ENCODE results near the gene PGAP3.
A peak's percentile ranks its signal among the peaks of the same experiment; 100 is the strongest.

Gene PGAP3

DNA sequence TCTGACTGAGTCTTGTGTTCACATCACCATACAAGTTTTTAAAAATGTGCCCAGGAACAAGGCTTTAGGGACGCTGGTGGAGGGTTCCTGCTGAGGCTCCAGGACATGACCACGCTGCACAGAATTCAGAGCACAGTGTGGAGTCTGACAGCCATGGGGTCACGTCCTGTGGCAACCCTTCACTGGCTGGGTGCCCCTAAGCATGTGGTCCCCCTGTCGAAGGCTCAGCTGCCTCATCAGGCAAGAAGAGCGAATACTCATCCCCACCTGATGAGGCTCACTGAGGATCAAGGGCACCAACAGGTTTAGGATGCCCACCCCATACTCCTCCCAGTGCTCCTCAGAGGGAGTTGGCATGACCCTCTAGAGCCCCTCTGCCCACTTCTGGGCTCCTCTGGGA is 13.7 kb downstream of the PGAP3 start:
- TF ChIP-seq POLR2A (IDR thresholded peaks at IDR 0.05; ENCODE audit: low read depth, low read length) (no peak), TAF1 (IDR thresholded peaks at IDR 0.05; ENCODE audit: borderline replicate concordance, low read depth, low read length) (no peak), POLR2AphosphoS5 (IDR thresholded peaks at IDR 0.05; ENCODE audit: low read depth, low read length) (no peak)
- FAIRE-seq (no peak), DNase-seq (ENCODE audit: insufficient read length) (no peak)

DNA sequence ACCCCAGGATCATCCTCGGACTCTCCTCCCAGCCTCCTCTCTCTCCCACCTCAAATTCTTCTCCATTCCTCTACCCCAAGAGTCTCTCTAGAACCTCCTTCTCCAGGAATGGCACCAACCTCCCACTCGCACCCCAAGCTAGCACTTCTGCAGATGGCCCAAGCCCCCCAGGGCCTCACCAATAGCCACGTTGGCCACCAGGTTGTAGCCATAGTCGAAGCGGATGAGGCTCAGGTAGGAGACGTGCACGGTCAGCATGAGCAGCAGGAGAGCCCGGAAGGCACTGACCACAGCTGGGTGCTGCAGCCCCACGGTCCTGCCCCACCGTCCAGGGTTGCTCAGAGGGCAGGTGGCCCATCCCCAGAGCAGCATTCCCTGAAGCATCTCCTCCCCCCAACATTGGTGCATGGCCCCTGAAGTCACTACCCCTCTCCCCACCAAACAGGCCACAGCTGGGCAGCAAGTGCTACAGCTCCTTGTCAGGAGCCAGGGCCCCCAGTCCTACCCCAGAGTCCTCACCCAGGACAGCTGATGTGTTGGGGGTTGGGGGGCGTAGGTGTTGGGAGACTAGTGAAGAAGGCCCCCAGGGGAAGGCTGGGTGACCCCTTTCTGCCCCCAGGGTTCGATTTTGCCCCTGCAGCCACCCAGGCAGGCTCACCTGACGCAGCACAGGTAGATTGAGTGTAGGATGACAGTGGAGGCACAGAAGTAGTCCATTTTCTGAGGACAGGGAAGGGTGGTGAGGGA is 14.3 kb downstream of the PGAP3 start:
- TF ChIP-seq POLR2A (IDR thresholded peaks at IDR 0.05; ENCODE audit: low read depth, low read length) (no peak), TAF1 (IDR thresholded peaks at IDR 0.05; ENCODE audit: borderline replicate concordance, low read depth, low read length) (no peak), POLR2AphosphoS5 (IDR thresholded peaks at IDR 0.05; ENCODE audit: low read depth, low read length) (no peak)
- DNase-seq (ENCODE audit: insufficient read length), result no peak
- FAIRE-seq, result no peak

DNA sequence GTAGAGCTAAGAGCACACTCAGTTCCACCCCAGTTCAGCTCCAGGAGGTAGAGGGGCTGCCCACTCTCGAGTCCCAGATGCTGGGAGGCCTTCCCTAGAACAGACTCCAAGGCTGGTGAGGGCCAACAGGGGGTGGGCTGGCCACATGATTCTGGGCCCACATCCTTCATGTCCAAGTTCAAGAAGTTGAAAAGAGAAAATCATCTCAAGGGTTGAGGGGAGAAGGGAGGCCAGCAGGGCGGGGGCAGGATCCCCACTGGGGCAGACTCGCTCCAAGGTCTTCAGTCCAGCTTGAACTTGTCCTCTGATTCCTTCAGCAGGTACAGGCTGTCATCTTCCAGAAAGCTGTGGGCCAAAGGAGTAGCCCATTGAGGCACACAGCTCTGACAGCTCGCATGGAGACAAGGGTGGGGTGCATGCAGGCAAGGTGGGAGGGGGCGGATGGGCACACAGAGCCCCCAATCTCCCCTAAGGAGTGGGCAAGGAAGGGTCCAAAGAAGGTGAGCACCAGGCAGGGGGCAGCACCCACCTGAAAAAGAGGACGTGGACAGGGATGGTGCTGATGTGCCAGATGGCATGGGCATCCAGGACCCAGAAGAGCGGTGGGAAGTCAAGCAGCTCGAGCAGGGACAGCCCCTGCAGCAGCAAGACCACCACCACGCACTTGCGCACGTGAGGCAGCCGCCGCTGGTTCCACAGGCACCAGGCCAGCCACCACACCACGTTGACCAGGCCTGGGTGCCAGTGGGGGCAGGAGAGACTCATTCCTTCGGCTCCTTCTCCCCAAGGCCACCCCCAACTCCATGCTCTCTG is 15.1 kb downstream of the PGAP3 start:
- DNase-seq (ENCODE audit: insufficient read length) (no peak), FAIRE-seq (no peak)
- no peak for TF ChIP-seq POLR2A (IDR thresholded peaks at IDR 0.05; ENCODE audit: low read depth, low read length)
- TF ChIP-seq TAF1 (IDR thresholded peaks at IDR 0.05; ENCODE audit: borderline replicate concordance, low read depth, low read length), result no peak

GRCh38 chr17:39671651-39672521 is 16.0 kb downstream of the PGAP3 start:
- DNase-seq (ENCODE audit: insufficient read length) (no peak), FAIRE-seq (peak; percentile 61)
- TF ChIP-seq POLR2A (IDR thresholded peaks at IDR 0.05; ENCODE audit: low read depth, low read length) (no peak; the same call in 1 of the 2 replicates), TAF1 (IDR thresholded peaks at IDR 0.05; ENCODE audit: borderline replicate concordance, low read depth, low read length) (no peak), POLR2AphosphoS5 (IDR thresholded peaks at IDR 0.05; ENCODE audit: low read depth, low read length) (no peak)

DNA sequence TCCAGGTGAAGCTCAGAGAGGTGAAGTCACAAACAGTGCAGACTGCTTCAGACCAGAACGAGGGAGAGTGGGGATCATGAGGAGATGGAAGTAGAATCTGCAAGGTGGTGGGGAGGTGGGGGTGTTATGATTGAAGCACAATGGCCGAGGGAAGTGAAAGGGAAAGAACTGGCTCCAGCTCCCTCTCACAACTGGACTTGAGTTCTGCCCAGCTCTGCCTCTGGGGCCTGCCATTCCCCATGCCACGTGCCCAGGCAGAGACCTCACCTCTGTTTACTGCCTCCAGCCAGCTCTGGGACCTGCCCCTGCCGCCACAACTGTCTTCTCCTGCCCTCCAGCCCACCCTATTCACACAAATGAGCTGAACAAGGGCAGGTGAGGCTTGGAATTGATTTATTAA is 17.1 kb downstream of the PGAP3 start:
- FAIRE-seq (no peak), DNase-seq (ENCODE audit: insufficient read length) (no peak)
- TF ChIP-seq POLR2A (IDR thresholded peaks at IDR 0.05; ENCODE audit: low read depth, low read length) (no peak), TAF1 (IDR thresholded peaks at IDR 0.05; ENCODE audit: borderline replicate concordance, low read depth, low read length) (no peak), POLR2AphosphoS5 (IDR thresholded peaks at IDR 0.05; ENCODE audit: low read depth, low read length) (no peak)

DNA sequence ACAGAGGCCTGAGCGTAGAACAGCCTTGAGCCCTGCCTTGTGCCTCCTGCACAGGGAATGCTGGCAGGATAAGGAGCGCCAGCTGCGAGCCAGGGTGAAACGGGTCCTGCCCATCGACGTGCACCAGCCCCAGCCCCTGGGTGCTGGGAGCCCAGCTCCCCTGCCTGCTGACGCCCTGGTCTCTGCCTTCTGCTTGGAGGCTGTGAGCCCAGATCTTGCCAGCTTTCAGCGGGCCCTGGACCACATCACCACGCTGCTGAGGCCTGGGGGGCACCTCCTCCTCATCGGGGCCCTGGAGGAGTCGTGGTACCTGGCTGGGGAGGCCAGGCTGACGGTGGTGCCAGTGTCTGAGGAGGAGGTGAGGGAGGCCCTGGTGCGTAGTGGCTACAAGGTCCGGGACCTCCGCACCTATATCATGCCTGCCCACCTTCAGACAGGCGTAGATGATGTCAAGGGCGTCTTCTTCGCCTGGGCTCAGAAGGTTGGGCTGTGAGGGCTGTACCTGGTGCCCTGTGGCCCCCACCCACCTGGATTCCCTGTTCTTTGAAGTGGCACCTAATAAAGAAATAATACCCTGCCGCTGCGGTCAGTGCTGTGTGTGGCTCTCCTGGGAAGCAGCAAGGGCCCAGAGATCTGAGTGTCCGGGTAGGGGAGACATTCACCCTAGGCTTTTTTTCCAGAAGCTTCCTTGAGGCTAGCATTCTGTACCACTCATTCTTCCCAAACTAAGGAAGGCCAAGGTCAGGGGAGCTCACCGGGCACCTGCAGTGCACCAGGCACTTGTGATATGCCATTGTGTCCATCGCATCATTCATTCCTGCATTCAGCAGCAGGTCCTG is 17.7 kb downstream of the PGAP3 start:
- FAIRE-seq (no peak), DNase-seq (ENCODE audit: insufficient read length) (no peak)
- TF ChIP-seq TAF1 (IDR thresholded peaks at IDR 0.05; ENCODE audit: borderline replicate concordance, low read depth, low read length) (no peak), POLR2AphosphoS5 (IDR thresholded peaks at IDR 0.05; ENCODE audit: low read depth, low read length) (no peak), POLR2A (IDR thresholded peaks at IDR 0.05; ENCODE audit: low read depth, low read length) (no peak)

- FAIRE-seq (peak; percentile 81), DNase-seq (ENCODE audit: insufficient read length) (peak; percentile 84)
- TF ChIP-seq POLR2A (IDR thresholded peaks at IDR 0.05; ENCODE audit: low read depth, low read length), result no peak
- no peak for TF ChIP-seq POLR2AphosphoS5 (IDR thresholded peaks at IDR 0.05; ENCODE audit: low read depth, low read length)
- TF ChIP-seq TAF1 (IDR thresholded peaks at IDR 0.05; ENCODE audit: borderline replicate concordance, low read depth, low read length), result no peak
Measured at GRCh38 chr17:39667945-39668924, 19.6 kb downstream of the PGAP3 start, which contains the start of gene PNMT. Gene PNMT (plus strand): TSS chr17:39668453. CDS start chr17:39668476, 23 bp downstream.

DNA sequence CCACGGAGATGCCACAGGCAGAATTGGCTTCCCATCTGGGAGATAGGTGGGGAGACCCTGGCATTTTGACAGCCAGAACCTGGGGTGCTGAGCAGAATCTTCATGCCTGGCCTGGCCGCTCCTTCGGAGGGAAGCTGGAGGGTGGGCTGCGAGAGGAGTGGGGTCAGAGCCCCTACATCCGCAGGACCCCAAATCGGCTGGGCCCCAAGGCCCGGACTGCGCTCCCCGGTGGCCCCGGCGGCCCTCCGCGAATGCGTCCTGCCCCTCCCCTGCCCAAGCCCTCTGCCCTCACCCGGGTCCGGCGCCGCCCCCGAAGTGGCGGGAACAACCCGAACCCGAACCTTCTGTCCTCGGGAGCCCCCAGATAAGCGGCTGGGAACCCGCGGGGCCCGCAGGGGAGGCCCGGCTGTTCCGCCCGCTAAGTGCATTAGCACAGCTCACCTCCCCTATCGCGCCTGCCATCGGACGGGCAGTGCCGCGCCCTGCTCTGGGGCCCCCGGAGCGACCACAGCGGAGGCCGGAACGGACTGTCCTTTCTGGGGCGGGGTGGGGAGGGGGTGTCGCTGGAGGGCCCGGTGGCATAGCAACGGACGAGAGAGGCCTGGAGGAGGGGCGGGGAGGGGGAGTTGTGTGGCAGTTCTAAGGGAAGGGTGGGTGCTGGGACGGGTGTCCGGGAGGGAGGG is 20.5 kb downstream of the PGAP3 start:
- TF ChIP-seq POLR2AphosphoS5 (IDR thresholded peaks at IDR 0.05; ENCODE audit: low read depth, low read length), result no peak
- no peak for TF ChIP-seq POLR2A (IDR thresholded peaks at IDR 0.05; ENCODE audit: low read depth, low read length)
- TF ChIP-seq TAF1 (IDR thresholded peaks at IDR 0.05; ENCODE audit: borderline replicate concordance, low read depth, low read length), result no peak
- FAIRE-seq (no peak), DNase-seq (ENCODE audit: insufficient read length) (no peak)

GRCh38 chr17:39666601-39667261 is 21.1 kb downstream of the PGAP3 start:
- no peak for DNase-seq (ENCODE audit: insufficient read length)
- FAIRE-seq, result no peak
- no peak for TF ChIP-seq POLR2A (IDR thresholded peaks at IDR 0.05; ENCODE audit: low read depth, low read length)
- TF ChIP-seq TAF1 (IDR thresholded peaks at IDR 0.05; ENCODE audit: borderline replicate concordance, low read depth, low read length), result no peak
- no peak for TF ChIP-seq POLR2AphosphoS5 (IDR thresholded peaks at IDR 0.05; ENCODE audit: low read depth, low read length)
